HG03432 (cell line): ENCODE data around the gene LDLRAD4.

Experiments used
- ATAC-seq: cut with Tn5 transposase; IDR thresholded peaks from one replicate; pipeline ENCODE4 v1.9.1; 2021; ENCODE audit warnings: mild to moderate bottlenecking, moderate library complexity; ENCODE audit not compliant: unreplicated experiment

LDLRAD4 gene

DNA sequence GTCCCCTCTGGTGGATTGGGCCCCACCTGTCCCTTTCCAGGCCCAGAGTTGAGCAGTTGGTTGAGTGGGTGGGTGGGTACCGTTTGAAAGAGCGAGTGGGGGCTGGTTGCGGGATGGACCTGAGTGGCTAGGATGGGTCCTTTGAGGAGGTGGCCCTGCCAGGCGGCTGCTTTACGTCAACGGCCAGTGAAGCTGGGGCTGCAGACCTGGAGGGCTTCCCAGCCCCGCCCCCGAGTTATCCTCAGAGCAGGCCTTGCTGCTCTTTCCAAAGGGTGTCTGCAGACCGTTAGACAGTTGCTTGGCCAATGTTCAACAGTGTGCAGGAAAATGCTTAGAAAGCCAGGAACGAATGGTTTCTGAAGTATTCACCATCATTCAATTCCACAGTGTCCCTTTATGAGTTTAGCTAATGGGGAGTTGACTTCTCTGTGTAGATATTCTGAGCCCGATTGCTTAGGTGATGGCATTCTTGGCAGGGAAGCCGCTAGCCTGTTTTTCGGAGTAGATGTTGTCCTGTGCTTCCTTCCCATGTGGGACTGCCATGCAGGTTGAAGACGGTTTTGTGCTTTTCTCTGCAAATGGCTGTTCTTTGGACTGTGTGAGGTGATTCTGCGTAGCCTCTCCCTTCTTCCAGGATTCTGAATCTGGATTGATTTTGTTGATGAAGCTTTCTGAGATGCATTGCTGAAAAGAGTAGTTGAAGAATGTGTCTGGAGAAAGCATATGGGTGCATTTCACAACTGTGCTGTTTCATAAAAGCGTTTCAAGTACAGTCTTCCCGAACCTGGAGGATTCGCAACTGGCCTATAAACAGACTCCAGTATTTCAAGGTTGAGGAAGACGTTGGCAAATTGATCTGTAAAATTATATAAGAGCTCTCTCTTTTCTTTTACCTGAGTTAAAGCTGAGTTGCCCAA lies 45.8 kb downstream of the LDLRAD4 start:
- no peak for ATAC-seq

DNA sequence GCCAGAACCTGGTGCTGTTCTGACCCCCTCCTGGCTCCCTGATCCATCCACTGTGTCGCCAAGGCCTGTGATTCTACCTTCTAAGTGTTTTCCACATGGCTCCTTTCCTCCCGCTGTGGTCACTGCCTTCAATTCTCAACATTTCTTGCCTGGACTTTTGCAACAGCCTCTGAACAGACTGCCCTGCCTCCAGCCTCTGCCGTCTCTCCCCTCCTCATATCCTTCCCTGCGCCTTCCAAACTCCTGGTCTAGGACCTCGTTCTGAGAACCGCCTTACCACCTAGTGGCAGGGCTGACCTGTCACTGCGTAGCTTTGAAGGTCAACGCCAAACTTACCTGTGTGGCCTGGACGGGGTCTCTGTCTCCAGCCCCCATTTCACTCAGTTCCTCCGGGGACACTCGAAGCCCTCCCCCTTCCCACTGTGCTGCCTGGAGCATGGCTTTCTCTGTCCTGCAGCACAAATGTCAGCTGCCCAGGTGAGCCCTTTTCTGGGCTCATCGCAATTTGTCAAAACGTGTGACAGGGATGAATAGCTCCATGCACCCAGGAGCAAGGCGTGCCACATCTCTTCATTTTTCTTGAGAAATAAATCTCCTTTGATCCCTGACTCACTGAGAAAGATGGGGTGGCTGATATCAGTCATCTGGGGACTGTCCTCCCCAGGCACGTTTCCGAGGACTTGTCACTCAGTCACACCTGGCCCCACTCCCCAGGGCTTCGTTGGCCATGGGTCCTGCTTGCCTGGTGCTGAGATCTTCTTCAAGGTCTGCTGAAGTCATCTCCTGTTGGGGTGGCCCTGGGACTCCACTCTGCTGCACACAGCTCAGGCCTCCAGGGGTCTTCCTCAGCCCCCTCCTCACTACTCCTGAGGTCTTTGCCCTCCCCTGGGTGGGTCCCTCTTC lies 46.7 kb downstream of the LDLRAD4 start:
- ATAC-seq, result no peak

DNA sequence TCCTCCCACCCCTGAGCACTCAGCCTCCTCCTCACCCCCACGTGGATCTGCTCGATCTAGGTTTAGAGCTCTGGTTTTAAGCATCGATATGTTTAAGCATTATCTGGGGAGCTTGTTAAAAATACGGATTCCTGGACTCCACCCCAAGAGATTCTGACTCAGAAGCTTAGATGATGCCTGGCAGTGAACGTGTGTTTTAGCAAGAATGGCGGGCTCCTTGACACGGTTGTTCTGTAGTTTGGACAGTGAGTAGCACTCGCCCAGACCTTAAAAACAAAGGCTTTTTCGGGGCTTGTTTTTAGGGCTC lies 47.3 kb downstream of the LDLRAD4 start:
- no peak for ATAC-seq

DNA sequence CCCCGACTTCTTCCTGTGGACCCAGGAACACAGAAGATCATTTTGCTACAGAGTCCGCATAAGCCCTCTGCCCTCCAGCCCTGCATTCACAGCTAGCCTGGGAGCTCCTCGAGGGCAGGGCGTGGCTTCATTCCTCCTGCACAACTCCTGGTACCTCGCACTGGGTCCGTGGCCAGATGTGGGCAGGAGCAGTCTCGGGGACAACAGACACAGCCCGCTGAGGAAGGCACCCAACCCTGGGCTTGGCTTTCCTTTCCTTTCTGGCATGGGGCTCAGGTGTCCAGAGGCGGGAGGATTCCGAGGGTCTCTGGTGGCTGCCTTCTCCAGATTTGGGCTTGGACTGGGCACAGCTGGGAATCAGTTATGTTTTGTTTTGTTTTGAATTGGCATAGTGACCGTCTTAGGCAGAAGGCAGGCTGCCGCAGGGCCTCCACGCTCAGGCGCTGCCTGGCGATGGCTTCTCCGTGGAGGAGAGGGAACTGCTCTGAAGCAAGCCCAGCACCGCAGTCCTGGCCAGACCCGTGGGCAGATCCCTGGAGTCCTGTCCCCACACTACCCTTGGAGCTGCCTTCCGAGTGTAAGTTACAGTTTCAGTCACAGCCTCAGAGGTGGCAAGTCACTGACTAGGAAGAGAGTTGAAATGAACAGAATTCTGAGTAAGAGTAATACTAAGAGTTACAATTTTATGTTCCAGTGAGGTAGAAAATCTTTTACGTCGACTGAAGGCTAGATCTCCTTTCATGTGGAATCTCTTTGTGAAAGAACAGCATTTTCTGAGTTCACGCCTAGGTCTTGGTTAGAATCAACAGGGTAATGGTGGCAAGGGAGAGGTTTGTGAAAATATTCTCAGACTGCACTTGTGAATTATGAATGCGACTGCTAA lies 47.9 kb downstream of the LDLRAD4 start:
- ATAC-seq, result no peak

DNA sequence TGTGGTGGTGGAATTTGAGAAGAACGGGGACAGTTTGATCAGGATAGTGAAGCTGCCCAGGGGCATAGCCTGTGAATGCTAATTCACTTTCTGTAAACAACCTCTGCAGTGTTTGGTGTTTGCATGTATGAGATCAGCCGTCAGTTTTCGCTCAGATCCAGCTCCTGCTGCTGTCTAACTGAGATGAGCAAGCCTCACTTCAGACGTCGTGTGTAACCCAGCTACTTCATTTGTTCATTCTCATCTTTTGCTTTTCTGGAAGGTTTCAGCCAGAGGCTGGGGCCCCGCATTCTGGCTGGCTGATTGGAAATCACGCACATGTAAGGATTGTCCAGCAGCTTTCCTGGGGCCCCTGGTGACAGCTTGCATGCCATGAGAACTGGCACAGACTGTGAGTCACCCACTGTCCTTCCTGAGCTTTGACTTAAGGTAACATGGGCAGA lies 48.9 kb downstream of the LDLRAD4 start:
- no peak for ATAC-seq

DNA sequence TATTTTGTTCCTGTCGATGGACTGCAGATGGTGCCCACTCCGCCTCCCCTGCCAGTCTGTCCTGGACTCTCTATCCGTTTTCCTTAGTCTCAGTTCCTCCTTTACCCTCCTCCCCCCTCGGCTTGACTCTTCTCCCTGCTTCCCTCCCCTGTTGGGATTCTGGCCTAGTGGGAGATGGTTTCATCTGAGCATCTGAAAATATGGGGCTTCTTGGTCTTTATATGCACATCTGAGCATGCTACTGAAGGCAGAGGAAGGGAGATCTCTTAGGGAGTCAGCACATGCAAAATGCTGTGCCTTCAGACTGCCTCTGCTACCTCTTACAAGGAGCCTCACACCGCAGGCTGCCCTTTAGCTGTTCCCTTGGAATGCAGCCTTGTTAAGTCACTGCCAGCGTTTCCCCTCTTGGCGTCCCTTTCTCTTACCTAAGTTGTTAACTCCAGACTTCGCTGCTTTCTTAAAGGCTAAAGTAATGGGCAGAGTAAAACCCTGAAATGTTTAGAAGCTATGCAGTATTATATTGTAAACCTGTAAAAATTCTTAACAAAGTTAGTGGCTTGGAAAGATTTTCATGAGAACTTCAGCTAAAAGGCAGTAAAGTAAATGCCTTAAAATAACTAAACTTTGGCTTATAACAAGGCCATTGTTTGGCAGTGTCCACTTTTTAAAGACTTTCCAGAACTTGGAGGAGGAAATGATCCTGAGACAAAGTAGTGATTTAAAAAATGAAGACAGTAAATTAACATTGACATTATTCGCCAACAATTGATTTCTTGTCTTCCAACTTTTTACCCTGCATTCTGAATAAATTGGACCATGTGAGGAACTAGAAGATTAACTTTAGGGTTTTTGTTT lies 49.8 kb downstream of the LDLRAD4 start:
- ATAC-seq, result no peak

DNA sequence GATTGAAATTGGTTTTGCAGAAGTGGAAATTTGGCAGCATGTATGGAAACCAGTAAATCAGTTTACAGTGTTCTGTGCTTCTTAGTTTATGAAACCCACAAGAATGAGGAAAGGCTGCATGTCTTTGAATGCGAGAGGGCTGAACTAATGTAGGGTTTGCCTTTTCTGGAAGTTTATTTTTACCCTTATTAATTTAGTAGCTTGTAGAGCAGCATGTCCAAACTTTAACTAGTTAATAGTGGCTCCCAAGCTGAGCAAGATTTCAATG lies 50.4 kb downstream of the LDLRAD4 start:
- ATAC-seq, result no peak

DNA sequence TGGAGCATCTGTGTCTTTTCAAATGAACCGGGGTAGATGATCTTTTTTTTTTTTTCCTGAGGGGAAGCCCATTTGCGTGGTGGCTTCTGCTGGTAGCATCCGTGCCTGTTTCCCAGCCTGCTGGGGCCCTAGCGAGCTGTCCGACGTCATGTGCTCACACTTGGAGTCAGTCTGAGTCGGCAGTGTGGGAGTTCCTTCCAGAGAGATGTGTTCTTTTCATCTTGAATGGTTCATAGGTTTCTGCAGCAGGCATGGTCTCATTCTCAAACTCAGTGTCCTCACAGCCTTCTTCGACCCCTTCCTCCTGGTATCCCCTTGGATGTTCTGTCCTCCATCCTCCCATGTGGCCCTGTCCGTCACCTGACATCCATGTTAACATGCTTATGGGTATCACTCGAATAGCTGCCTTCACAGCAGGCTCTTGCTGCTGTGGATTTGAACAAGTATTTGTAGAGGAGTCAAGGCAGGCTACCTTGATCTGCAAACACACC lies 51.0 kb downstream of the LDLRAD4 start:
- no peak for ATAC-seq

DNA sequence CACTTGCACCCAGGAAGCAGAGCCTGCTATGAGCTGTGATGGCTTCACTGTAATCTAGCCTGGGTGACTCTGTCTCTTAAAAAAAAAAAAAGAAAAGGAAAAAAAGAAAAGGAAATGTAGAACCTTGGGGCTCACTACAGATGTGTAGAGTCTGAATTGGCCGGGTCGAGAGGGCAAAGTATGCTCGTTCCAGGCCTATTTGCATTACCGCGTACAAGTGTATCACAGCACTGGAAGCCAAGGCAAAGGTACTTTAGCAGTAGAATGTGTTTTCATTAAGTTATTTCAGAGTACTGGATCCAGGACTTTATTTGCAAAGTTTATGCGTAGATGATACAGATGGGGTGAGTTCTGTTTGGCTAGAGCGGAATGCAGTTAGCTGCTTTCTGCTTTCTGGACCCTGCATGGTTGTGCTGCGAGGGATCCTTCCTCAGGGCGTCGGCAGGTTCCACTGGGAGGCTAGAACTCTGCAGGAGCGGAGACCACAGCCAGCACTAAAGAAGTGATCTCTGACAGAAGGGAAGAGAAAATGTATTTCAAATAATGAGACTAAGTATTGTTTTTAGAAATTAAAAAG lies 51.8 kb downstream of the LDLRAD4 start:
- no peak for ATAC-seq

DNA sequence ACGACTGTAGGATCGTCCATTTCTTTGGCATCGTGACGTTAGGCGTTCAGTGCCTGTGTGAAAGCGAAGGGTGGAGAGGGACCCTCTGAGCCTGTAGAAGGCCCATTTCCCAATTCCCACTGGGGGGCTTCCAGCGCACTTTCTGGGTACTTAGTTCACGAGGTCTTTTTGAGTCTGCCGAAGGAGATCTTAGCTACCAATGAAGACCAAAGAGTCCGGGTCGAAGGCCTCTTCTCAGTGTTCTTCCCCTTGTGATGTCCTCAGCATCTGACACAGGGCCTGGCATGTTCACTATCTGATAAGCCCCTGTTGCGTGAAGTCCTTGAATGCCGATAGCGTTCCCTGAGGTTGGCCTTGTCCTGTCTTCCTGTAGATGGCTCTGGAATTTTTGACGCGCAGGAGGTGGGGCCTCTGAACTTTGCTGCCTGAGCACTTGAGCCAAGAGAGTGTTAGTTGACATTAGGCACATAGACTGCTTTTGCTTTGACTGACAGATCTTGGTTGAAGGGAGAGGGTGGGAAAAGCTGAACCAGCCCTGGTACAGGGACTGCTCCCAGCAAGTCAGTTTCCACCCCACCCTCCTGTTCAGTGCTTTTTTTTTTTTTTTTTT lies 52.8 kb downstream of the LDLRAD4 start:
- ATAC-seq, result no peak

DNA sequence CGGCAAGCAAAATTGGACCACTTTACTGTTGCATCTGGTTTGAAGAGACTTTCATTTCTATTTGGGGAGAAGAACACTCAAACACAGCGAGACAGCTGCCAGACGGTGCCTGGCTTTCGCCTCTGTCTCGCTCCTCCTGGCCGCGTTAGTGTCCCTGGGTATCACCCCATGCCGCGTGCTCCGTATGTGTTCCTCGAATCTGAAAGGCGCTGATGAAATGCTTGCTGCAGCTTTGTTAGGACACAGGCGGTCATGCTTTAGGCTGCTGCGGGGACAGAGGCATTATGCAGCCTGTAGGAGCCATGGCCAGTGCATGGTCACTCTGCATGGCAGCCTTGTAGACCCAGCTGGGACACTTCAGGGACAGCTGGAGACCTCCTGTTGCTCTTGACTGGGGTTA lies 53.9 kb downstream of the LDLRAD4 start:
- ATAC-seq, result no peak

DNA sequence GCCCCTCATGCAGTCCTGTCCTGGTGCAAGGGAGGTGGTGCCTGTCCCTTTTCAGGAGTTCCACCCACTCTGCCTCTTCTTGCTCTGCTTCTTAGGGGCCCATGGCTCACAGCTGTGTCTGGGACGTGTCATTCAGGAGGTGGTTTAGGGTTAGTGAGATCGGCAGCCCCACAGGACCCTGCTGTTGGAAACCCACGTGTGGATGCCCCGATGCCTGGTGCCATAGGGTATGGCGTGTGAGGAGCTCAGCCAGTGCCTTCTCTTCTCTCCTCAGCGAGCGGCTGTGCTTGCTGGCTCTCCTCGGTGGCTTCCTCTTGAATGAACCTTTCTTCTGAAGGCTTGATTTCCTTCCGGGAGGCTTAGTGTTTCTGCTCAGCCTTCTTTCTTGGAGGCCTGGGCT lies 55.2 kb downstream of the LDLRAD4 start:
- no peak for ATAC-seq

DNA sequence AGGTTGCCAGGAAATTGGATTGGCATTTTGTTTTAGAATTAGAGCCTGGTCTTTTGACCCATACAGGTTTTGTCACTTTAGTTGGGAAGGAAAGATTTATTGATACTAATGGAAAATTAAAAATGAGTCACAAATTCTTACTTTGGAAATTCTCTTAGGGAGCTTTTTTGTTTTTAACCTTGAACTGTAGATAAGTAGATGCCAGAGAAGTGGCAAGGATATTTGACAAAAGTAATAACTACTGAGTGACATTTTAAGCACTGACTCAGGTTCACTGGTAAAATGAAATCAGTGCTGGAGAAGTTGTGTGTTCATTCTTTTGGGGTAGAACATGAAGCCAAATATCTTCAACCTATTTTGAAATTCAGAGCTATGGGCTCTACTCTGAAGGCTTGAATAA lies 56.5 kb downstream of the LDLRAD4 start:
- ATAC-seq, result no peak

DNA sequence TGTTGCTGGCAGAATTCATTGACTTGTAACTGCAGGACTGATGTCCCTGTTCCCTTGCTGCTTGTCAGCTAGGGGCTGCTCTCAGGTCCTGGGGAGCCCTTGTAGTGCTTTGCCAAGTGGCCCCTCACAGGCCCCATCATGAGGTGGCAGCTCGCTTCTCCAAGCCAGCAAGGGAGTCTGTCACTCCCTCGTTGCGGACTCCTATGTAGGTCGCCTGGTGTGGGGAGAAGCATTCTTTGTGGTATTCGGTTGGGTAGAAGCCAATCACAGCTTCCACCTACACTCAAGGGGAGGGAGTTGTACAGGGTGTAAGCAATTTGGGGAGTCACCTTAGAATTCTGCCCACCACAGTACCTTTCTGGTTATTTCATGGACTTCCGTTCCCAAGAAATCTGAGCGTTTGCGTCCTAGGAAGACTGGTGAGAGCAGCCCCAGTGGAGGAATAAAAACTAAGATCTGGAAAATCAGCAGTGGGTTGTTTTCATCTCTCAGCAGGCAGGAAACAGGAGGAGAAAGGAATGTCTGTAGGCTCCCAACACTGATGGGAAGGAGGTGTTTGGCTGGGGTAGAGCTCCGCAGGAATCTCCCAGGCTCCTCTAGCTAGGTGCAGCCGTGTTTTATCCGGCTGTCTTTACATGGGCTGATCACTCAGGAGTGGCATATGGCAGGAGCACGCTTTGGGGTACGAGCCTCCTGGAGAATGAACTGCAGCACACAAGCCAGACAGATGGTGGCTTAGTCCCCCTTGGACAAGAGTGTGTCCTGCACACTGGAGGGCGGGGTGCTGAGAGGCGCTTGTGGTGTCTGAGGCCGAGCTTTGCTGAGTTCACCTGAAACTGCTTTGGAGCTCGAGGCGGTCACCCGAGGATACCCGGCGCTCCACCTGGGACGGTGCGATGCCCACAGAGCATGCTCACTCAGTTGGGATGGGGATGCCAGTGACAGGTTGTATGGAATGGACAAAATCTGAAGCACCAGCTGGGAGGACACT lies 58.3 kb downstream of the LDLRAD4 start:
- no peak for ATAC-seq

DNA sequence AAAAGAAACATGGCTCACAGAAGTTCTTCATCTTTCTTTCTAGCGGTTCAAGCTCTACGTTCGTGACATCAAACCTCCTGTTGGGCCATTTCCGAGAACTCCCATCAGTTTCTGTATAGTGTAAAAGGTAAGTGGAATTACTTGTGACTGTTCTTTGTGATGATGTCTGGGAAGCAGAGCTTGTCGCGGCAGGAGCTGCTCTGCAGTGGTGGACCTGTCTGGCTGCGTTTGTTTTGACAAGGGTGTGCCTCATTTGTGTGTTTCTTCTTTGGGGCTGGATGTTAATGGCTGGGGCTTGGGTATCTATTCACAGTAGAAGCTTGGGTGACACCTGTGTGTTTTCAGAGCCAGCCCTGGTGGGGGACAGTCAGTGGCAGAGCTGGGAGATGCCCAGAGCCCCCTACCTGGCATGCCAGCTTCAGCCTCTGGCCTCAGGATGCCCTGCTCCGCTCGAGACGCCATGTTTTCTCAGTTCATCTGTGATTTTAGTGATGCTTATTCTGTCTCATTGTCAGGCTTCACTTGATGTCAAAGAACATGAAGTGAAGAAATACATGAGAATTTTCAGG lies 59.6 kb downstream of the LDLRAD4 start:
- ATAC-seq, result no peak

DNA sequence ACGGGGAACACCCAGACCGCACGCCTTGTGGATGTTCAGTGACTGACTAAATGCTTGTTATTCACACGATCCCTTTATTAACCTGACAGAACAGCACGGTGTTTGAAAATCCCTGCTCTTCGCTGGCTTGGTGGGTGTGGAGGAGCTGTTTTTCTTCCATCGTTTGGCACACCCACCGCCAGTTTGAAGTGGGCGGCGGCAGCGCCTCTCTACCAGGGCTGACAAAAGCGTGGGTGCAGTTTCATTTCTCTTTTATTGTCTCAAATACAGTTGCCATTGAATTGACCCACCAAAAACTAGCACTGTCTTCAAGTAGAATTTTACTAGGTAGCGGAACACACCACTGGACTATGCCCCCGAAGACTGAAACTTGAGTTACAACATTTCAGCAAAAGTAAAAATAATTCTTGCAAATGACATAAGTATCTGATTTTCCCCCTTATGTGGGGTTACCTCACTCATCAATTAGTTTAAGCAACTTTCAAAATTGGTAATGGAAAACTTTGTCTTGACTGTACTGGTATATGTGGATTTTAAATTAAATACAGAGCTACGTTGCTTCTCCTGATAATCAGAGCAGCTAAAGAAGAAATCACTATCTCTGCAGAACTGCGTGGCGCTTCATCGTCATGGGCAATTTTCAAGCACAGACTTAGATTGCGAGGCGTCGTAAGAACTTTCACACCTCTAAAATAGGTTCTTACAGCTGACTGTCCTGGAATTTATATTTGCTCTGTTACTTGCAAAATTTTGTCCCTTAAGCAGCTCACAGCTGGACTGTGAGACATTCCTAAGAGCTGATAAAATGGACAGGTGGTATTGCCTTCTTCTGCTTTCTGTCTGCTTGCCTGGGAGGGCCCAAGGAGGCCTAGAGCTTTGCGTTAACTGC lies 60.9 kb downstream of the LDLRAD4 start:
- ATAC-seq, result peak; percentile 76
